Fibroblast of skin of left quadriceps (primary cell): Measurements from ENCODE around the gene KLF9.
A peak's percentile ranks its signal among the peaks of the same experiment; 100 is the strongest.

Experiments
- DNase-seq, 2 experiments: peaks; one replicate each; pipeline ENCODE4 v3.0.0-alpha.2; 2013; ENCODE audit warnings: low read depth in 2 of 2

KLF9 gene

DNA sequence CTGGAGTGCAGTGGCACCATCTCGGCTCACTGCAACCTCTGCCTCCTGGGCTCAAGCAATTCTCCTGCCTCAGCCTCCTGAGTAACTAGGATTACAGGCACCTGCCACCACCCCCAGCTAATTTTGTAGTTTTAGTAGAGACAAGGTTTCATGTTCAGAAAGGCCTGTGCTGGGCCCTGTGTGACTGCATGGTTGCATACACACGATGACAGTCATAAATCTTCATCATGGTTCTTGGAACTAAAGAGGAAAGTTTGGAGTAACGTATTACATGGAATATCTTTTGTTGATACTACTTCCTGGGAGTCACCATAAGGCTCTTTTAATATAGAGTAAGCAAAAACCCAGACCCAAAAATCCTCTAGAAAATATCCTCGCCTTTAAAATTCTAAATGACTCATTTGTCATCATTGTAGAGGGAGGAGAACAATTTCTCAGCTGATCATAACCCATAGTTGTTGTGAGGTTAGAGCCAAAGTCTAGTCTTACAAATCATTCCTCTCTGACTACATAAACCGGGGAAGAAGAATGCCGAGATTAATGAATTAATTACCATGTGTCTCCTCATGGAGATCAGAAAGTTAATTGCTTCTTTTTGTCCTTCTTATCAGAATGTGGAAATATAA lies 47.0 kb downstream of the KLF9 start:
- no peak for DNase-seq

- no peak for DNase-seq
Observed at GRCh38 chr9:70363760-70364159, 50.7 kb downstream of the KLF9 start.

DNA sequence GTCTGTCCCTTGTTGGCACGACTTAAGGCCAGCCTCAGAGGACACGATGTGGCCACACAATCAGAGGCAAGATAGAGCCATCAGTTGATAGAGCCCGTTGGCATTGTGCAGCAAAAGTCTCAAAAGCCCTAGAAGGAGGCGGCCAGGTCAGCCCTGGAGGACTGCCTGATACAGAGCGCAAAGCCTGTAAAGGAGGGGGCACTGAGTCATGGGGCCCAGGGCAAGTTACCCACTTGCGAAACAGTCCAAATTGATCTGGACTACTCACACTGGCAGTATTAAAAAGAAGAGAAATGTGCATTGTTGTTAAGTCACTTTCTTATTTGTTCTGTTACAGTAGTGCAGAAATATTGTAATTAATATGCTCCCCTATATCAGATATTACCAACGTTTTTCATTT lies 51.5 kb downstream of the KLF9 start:
- DNase-seq, result no peak

GRCh38 chr9:70355801-70356200 lies 58.7 kb downstream of the KLF9 start:
- DNase-seq, result no peak

DNA sequence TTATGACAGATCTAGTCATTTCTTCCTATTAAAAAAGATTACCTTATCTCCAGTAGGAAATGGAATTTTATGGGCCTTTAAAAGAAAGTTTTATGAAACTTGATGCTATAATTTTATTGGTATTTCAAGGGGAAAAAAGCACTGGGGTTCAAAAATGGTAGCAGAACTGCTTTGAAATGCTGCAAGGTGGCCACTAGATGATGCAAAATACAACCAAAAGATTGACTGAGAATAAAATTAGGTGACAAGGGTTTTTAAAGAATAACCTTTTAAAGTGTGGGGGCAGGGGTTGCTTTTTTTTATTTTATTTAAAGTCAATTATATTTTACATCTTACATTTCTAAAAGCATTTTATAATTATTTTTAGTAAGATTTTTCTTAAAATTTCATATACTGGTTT lies 61.7 kb downstream of the KLF9 start:
- no peak for DNase-seq

DNA sequence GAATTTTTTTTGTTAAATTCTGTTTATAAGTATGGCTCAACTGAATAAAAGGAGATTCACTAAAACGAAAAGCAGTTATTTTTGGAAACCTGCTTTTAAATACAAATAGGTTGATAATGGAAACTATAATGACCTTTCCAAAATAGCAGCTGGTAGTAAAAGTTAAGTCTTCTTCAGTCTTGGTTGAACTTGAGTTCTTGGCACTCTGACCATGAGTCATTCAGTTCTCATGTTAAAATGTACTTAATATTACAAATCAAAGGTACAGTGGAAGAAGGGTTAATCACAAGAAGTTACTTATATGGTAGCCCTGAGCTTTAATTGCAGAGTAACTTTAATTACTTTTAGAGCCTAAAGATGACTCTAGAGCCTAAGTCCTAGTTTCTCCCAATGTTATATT lies 62.1 kb downstream of the KLF9 start:
- peak; percentile 2 to 5 for DNase-seq

DNA sequence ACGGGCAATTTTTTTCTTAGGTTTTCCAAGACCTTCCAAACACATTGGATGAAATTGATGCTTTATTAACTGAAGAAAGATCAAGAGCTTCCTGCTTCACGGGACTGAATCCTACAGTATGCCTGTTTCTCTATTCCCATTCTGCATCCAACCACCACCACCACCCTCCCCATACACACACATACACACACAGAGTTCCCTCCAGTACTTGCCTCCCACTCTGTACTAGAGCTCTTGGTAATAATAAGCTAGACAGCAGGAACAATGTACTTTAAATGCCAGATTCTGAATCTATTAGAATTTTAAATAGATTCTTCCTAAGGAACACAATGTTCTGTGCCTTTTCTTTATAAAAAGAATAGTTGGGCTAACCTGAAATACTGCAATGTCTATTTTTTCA lies 67.4 kb downstream of the KLF9 start:
- no peak for DNase-seq

DNA sequence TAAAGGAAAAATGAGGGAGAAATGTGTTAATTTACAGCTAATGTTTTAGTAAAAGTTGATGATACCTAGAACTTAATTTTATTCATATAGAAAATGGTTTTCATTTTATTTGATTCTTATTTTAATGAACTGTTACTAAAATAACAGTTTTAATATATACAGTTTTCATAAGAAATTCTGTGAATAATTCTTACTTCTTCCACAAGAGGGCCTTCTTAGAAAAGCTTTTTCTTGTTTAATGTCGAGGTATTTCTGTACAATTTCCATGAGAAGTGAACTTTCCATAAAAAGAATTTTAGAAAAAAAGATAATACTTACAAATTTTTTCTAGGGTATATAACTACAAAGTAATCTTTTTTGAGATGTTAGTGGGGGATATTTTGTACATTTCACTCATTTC lies 73.9 kb downstream of the KLF9 start:
- peak in 1 of 2 experiments; percentile 11 for DNase-seq
